CD4-positive, alpha-beta T cell treated with Interleukin-6 for 4 hours (primary cell): ENCODE measurements around the gene VWF.

Source experiments
- DNase-seq: peaks from one replicate; pipeline ENCODE4 v3.0.0-alpha.2; 2020; ENCODE audit warnings: mixed read lengths

Gene VWF

GRCh38 chr12:5944688-5945070 lies 179.8 kb downstream of the VWF start:
- no peak for DNase-seq

DNA sequence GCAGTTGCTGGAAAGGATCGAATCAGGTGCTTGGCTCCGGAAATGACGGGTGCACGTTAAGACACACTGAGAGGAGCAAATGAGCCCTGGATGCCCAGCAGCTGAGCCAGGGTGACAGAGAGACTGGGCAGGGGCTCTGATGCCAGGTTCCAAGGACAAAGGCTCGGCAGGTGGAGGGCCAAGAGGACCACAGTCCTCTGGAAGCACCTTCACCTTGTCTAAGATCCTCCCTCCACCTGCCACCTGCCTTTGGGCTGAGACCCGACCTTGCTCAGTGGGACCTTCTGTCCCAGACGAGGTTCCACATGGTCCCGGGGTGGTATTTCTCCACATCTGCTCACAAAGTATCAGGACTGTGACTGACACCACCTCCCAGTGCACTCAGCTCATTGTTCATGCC lies 180.4 kb downstream of the VWF start:
- no peak for DNase-seq

- no peak for DNase-seq
These were observed 182.6 kb downstream of the VWF start for GRCh38 chr12:5941907-5942306.

- DNase-seq: no peak
These were observed 196.5 kb downstream of the VWF start for GRCh38 chr12:5927732-5928516.

GRCh38 chr12:5925646-5926045 lies 198.8 kb downstream of the VWF start:
- no peak for DNase-seq

- no peak for DNase-seq
These were observed 200.1 kb downstream of the VWF start for GRCh38 chr12:5924342-5924741.

DNA sequence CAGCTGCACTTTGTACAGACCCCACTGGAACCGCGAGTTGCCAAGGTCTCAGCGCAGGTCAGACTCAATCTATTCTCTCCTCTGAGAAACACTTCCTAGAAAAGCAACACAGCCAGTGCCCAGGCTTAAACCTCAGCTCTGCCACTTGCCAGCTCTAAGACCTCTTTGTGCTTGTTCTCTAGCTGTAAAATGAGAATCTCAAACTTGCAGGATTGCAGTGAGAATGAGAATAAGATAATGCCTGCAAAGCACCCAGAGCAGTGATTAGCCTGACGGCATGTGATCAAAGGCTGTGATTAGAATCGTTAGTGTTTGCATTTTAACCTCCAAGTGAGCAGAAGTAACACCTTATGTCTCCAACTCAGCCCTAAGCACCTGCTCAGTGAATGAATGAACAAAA lies 200.7 kb downstream of the VWF start:
- DNase-seq: no peak

DNA sequence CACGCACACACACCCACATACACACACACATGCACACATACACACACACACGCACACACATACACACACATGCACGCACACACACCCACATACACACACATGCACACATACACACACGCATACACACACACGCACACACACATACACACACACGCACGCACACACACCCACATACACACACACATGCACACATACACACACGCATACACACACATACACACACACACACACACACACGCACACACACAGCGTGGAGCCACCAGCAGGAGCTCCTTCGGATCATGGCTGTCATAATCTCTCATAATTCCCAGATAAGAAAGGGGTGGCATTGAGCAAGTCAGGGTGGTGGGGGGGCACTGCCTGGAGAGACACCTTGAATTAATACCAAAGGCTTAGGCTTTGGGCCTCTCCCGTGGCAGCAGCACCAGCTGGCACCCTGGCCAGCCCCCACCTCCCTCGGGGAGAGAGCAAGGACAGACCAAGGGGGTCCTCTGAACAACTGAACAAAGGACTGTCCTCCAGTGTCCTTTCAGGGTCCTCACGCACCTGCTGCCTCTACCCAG lies 201.3 kb downstream of the VWF start:
- no peak for DNase-seq

- DNase-seq: no peak
These were observed 202.2 kb downstream of the VWF start for GRCh38 chr12:5921966-5922899.

DNA sequence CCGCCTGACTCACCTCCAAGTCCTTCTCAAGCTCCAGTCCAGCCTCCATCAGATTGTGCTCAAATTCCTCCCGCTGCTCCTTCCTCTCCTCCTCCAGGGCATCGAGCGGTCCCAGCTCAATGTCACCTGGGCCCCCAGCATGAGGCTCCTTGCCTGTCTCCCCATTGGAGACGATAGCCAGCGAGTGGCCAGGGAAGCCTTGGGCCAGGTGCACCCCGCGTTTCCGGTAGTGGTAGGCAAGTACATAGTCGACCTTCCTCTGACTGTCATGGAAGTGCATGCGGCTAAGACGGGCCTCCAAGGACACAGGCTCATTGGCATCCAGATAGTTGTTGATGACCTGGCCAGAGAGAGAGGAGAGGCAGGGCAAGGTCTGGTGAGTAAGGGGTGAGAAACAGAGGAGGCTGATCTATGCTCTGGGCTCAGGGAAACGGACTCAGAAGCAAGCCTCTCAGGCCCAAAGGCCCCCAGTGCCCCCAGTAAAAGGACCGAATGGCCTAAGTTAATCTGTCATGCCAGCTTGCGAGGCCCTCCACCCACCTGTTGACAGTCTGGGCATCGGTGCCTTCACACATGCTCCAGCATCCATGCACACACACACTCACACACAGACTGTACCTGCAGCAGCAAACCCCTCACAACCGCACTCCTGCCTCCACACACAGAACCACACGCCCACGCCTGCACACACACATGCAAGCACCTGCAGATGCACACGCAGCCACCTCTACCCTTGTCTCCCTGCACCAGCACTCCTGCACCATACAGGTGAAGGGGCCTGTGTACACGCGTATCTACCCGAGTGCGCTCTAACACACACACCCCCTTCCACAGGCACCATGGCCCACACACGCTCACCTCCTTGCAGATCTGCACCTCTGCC lies 203.2 kb downstream of the VWF start:
- DNase-seq: no peak

DNA sequence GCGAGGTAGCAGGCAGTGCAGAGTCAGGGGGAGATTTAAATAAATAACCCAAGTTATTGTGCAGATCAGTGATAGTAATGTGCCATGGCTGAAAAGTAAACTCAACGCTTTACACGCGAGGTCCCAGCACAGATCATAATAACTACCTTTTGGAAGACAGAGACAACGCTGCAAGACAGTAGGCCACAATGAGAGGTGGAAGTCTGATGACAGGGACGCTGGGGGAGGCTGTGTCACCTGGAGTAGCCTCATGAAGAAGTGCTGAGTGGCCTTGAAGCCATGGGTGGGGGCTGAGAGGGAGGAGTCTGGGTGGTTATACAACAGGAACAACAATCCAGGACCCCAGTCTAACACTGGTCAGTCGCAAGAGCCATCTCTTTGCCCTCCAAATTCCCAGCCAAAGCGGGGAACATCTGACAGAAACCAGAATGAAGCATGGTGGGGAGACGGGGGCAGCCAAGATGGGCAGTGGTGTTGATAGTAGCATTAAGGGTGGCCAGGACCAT lies 207.6 kb downstream of the VWF start:
- no peak for DNase-seq

DNA sequence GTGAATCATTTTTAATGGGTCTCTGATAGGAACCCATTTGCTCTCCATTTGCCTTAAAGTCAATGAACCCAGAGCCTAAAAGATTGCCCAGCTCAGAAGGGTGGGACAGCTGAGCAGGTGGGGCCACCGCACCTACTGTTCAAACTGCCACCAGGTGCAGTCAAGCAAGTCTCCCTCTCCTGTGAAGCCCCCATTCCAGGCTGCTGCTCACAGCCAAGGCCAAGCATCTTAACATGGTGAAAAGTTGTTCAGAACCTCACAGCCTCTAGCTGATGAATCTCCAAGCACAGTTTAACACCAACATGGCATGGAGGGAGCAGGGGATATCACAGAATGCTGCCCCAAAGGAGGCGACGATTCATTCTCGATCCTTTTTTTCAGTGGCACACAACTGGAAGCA lies 209.0 kb downstream of the VWF start:
- DNase-seq: no peak

- DNase-seq: no peak
These were observed 209.9 kb downstream of the VWF start for GRCh38 chr12:5914387-5915149.

- DNase-seq: no peak
These were observed 211.1 kb downstream of the VWF start for GRCh38 chr12:5913387-5913786.

DNA sequence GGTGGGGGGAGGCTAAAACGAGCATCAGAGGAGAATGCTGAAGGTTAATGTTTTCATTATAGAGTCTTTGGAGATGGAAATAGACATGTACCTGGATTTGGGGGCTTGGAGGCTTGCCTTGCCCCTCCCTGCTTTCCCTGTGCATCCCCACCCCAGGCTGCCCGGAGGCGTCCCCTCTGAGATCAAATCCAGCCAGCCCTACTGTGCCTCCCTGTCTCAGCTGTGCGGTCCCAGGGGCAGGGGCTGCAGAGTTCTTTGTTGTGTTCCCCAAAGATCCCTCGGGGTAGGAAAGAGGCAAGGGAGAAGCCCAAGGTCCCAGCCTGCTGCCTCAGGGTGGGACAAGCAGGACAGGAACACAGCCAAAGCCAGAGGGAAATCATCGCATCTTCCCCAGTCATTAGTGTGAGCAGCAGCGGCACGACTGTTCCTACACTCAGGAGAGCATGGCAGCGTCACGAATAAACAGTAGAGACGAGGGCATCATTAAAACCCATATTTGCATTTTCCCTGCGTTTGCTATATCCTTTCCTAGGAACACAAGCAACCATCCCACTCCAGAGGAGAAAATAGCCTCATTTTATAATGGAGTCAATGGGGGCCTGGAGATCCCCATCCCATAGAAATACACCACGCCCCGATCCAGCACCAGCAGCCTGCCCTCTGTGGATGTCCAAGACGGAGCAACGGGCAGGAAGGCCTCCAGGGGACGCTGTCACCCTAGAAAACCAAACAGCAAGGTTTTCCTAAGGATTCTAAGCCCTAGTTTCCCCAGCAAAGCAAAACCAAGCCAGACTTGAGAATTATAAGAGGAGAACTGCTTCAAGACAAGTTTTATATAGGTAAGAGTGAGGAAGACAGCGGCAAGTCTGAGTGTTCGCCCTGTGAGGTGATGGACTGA lies 211.8 kb downstream of the VWF start:
- no peak for DNase-seq

- DNase-seq: no peak
These were observed 212.5 kb downstream of the VWF start for GRCh38 chr12:5912011-5912410.

DNA sequence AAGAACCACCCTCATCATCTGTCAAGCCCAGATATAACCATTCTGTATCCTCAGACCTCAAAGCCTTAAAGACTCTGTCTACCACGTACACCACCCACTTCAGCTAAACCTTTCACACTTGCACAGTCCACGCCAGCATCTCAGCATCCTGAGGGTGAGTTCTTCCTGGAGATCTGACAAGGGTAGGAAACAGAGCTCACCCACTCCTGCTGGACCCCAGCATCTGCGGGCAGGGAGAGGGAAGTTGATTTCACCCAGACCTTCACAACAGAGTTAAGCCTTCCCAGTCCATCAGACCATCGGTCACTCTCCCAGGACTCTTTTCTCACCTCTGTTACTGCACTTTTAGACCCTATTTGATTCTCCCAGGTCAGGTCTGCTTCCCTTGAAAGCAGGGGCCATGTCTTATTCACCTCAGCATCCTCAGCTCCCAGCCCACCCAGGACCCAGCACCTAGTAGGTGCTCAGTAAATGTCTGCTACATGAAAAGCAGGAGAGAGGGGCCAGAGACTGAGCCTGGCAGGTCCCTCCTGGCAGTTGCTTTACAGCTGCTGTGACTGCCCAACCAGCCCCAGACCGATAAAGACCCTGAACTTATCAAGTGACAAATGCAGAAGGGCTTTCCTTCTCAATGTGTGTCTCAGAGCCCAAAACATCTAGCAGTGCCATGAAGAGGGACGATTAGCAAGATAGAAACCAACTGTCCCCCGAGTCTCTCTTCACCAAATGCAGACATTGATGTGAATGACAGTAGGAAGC lies 213.5 kb downstream of the VWF start:
- no peak for DNase-seq

GRCh38 chr12:5909560-5909959 lies 214.9 kb downstream of the VWF start:
- no peak for DNase-seq

GRCh38 chr12:5908251-5908650 lies 216.2 kb downstream of the VWF start:
- no peak for DNase-seq

GRCh38 chr12:5907807-5908206 lies 216.7 kb downstream of the VWF start:
- no peak for DNase-seq
